ENCODE results near the gene ULK2.

GRCh38 chr17:19800571-19800970 lies 67.2 kb downstream of the ULK2 start:
- TF ChIP-seq CTCF (conservative IDR thresholded peaks at IDR 0.05; ENCODE audit: low read length), result peak; percentile 36
- no peak for TF ChIP-seq EZH2phosphoT487 (IDR thresholded peaks at IDR 0.05; ENCODE audit: borderline replicate concordance)

Measured in Loucy (cell line).